ENCODE results near the gene MYO16.

Gene MYO16

DNA sequence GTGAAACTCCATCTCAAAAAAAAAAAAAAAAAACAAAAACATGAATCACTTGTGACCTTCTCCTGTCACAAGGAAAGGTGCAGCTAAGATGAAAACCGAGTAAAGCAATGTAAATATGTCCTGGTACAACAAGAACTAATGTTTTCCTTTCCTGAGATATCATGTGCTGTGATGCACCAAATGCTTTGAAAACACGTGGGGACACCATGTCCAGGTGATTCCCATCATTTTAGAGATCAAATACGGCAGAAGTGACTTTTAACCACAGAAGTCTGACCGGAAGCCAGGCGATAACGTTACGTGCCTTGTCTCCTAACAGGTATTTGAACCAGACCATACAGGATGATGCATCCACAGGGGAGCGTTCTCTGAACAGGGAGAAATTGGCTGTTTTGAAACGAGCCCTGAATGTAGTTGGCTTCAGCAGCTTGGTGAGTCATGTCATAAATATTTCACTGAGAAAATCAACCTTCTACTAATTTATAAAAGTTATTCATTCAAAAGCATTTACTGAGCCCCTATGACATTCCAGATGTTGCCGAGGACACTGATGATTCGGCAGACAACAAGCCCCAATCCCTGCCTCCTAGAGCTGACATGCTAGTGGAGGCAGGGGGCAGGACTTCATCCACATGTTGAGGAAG is 328.1 kb downstream of the MYO16 start:
- H3K27ac Mint-ChIP-seq, result no peak overlapping the region
- H3K36me3 Mint-ChIP-seq (ENCODE audit: low read depth), result no peaks in the 10 kb centered on the region
- H3K27me3 Mint-ChIP-seq, result peaks cover 9% of the 10 kb centered on the region
- no peaks in the 10 kb centered on the region for H3K9me3 Mint-ChIP-seq
- no peaks in the 10 kb centered on the region for H3K4me1 Mint-ChIP-seq (ENCODE audit: low read depth)
- H3K4me3 Mint-ChIP-seq, result no peak overlapping the region

DNA sequence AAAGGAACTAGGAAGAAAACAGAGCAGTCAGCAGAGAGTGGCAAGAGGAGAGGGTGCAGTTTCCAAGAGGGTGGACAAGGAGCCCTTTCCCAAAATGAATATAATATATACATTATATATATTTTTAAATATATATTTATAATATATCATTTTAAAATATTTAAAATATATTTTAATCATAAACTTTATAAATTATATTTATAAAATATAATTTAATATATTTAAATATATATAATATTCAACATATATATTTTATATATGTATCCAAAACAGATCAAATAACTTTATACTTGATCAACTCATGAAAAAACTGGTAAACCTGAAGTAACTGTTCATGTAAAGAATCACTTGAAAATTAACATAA is 328.6 kb downstream of the MYO16 start:
- H3K4me3 Mint-ChIP-seq, result no peak overlapping the region
- H3K4me1 Mint-ChIP-seq (ENCODE audit: low read depth), result no peaks in the 10 kb centered on the region
- H3K27ac Mint-ChIP-seq, result no peak overlapping the region

DNA sequence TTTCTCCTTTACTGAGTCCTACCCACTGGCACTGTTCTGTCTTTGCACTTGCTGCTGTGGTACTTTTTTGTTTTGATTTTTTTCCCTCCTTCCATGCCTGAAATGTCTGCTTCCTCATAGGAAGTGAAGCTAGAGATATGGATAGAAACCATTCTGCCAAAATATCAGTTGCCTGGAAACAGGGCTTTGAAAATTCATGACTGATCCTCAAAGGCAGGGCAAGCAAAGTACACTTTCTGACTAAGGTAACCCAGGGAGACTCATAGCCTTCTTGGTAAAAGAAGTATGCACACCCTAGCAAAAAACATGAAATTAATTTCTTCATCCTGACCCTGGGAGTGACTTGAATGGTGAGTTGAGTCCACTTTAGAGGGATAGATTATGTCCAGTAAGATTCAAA is 329.8 kb downstream of the MYO16 start:
- Mint-ChIP-seq H3K36me3 (ENCODE audit: low read depth) (no peaks in the 10 kb centered on the region), H3K9me3 (no peaks in the 10 kb centered on the region), H3K27ac (no peak overlapping the region), H3K4me3 (no peak overlapping the region), H3K4me1 (ENCODE audit: low read depth) (no peaks in the 10 kb centered on the region), H3K27me3 (peaks cover 9% of the 10 kb centered on the region)

More for the DNA sequence above, 328.6 kb downstream of the MYO16 start:
- peaks cover 9% of the 10 kb centered on the region for H3K27me3 Mint-ChIP-seq
- no peaks in the 10 kb centered on the region for H3K9me3 Mint-ChIP-seq
- no peaks in the 10 kb centered on the region for H3K36me3 Mint-ChIP-seq (ENCODE audit: low read depth)

DNA sequence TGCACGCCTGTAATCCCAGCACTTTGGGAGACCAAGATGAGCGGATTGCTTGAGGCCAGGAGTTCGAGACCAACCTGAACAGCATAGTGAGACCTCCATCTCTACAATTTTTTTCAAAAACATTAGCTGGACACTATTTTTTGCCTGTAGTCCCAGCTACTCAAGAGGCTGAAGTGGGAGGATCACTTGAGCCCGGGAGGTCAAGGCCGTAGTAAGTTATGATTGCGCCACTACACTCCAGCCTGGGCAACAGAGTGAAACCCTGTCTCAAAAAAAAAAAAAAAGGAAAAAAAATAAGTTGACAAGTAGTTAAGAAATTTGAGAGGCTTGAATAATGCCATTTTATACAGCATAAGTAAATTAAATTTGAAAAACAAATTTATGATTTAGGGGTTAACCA is 330.6 kb downstream of the MYO16 start:
- Mint-ChIP-seq H3K4me1 (ENCODE audit: low read depth) (no peaks in the 10 kb centered on the region), H3K27me3 (peaks cover 7% of the 10 kb centered on the region), H3K27ac (no peak overlapping the region), H3K4me3 (no peak overlapping the region), H3K36me3 (ENCODE audit: low read depth) (no peaks in the 10 kb centered on the region), H3K9me3 (no peaks in the 10 kb centered on the region)

DNA sequence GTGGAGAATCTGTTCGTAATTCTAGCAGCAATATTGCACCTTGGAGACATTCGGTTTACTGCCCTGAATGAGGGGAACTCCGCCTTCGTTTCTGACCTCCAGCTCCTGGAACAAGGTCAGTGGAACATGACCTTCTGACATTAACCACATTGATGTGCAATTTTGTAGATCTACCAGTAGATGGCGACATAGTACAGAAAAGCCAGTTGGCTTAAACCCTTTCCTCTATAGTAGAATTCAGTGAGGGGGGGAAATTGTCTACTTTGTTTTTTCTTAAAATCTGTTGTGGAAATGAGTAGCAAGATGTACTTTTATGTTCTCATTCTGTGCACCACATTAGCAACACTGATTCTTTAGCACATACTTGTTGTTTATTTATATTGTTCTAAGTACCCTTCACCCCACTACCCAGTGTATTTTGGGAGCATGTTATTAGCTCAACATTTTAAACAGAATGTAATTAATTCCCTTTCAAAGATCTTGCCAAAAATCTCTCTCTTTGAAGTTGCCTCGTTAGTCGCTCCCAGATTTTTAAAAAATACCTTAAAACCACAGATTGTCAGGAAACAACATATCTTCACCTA is 332.2 kb downstream of the MYO16 start:
- peaks cover 2% of the 10 kb centered on the region for H3K27me3 Mint-ChIP-seq
- H3K36me3 Mint-ChIP-seq (ENCODE audit: low read depth), result no peaks in the 10 kb centered on the region
- no peaks in the 10 kb centered on the region for H3K4me1 Mint-ChIP-seq (ENCODE audit: low read depth)
- H3K4me3 Mint-ChIP-seq, result no peak overlapping the region
- H3K9me3 Mint-ChIP-seq, result no peaks in the 10 kb centered on the region
- no peak overlapping the region for H3K27ac Mint-ChIP-seq

DNA sequence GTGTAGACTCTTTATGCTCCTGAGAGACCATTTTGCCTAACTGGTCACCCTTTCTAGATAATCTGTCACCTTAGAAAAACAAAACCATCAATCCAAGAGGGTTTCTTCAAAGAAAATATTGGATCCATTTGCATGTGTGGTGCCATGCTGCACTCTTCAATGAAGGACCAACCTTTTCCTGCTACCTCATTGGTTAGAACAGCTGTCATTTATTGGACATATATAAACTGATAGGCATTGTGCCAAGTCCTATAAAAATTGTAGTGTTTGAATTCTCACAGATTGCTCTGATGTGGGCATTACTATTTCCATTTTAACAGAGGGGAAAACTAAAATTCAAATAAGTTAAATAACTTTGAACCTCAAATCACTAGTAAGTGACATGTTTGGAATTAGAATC is 333.2 kb downstream of the MYO16 start:
- no peak overlapping the region for H3K27ac Mint-ChIP-seq
- H3K27me3 Mint-ChIP-seq, result no peaks in the 10 kb centered on the region
- H3K9me3 Mint-ChIP-seq, result no peaks in the 10 kb centered on the region
- H3K4me3 Mint-ChIP-seq, result no peak overlapping the region
- no peaks in the 10 kb centered on the region for H3K4me1 Mint-ChIP-seq (ENCODE audit: low read depth)
- H3K36me3 Mint-ChIP-seq (ENCODE audit: low read depth), result no peaks in the 10 kb centered on the region

DNA sequence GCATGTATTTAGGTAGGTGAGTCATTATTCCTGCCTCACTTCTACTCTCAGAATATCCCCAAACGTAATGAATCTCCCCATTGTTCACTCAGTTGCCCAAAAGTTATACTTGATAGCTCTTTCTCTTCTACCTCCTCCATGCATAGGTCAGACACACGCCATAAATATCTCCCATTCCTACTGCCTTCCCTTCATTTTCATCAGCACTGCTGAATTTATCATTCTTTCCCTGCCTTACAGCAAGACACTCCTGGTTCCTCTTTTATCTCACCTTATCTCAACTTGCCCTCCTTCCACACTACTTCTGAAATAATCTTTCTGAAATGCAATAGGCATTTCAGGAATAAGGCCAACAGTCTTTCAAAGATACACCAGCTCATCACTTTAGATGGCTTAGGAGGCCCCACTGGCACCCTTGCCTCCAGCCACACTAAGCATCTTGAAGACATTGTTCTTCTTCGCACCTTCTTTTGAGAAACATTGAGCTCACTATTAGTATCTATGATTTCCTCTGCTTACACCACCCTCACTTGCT is 333.9 kb downstream of the MYO16 start:
- Mint-ChIP-seq H3K36me3 (ENCODE audit: low read depth) (no peaks in the 10 kb centered on the region), H3K9me3 (no peaks in the 10 kb centered on the region), H3K4me1 (ENCODE audit: low read depth) (no peaks in the 10 kb centered on the region), H3K27me3 (no peaks in the 10 kb centered on the region), H3K27ac (no peak overlapping the region), H3K4me3 (no peak overlapping the region)

DNA sequence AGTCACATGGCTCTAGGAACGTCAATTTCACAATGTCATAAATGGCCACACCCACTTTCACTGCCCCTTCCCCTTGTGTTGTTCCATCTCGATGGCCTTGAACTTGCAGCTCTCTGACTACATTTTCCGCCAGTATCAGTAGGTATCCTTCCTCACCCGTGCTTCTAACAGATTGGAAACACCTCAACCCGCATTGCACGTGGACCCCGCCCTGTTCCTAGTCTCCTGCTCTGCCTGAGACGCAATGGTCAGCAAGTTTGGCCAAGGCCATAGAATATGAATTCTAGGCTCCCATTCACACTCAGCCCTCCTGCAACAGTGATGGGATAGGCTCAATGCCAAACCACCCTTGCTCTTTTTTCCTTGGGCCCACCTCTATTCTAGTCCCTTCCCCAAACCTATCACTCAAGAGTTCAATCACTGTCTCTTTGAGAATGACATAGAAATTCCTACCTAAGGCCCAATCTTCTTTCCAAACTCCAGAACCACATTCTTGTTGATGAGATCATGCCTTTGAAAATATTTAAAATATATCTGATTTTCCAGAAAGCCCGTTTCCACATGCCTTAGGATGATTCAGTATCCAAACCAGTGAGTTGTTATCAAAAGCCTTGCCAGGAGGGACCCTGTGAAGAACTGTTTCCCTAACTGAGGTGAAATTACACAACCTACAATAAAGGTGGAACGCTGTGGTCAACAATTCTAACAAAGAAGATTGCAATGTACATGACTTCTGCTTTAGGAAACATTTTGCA is 334.6 kb downstream of the MYO16 start:
- Mint-ChIP-seq H3K4me1 (ENCODE audit: low read depth) (no peaks in the 10 kb centered on the region), H3K9me3 (no peaks in the 10 kb centered on the region), H3K4me3 (no peak overlapping the region), H3K36me3 (ENCODE audit: low read depth) (no peaks in the 10 kb centered on the region), H3K27me3 (no peaks in the 10 kb centered on the region), H3K27ac (no peak overlapping the region)

DNA sequence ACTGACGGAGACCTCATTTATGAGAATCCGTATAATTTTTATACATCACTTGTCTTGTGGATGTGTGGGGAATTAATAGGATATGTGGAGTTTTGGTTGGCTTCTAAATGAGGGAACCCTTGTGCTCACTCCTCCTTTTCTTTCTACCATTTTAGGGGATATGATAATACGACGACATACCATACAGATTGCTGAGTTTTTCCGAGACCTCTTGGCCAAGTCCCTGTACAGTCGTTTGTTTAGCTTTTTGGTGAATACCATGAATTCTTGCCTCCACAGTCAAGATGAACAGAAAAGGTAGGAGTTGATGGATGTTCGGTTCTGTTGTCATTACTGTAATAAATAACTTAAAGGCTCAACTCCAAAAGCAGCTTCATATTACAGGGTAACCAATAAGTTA is 335.2 kb downstream of the MYO16 start:
- Mint-ChIP-seq H3K9me3 (no peaks in the 10 kb centered on the region), H3K4me3 (no peak overlapping the region), H3K36me3 (ENCODE audit: low read depth) (no peaks in the 10 kb centered on the region), H3K27me3 (no peaks in the 10 kb centered on the region), H3K27ac (no peak overlapping the region), H3K4me1 (ENCODE audit: low read depth) (no peaks in the 10 kb centered on the region)

DNA sequence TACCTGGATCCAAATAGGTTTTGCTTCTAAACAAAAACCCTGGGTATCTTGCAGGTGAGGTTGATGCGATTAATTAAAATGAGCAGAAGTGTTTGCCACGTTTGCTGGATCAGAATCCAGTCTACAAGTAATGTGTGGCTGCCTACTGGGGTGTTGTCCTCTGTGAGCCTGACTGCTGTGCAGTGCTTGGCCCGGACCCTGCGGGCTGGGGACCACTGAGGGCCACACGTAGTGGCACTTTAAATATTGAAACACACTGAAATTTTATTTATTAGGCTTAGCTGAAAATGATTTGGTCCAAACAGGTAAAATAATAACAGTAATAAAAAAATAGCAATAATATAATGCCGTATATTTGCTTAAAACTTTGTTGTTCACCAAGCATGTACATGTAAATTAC is 338.0 kb downstream of the MYO16 start:
- Mint-ChIP-seq H3K4me3 (no peak overlapping the region), H3K27ac (no peak overlapping the region), H3K36me3 (ENCODE audit: low read depth) (no peaks in the 10 kb centered on the region), H3K4me1 (ENCODE audit: low read depth) (no peaks in the 10 kb centered on the region), H3K27me3 (no peaks in the 10 kb centered on the region), H3K9me3 (no peaks in the 10 kb centered on the region)

DNA sequence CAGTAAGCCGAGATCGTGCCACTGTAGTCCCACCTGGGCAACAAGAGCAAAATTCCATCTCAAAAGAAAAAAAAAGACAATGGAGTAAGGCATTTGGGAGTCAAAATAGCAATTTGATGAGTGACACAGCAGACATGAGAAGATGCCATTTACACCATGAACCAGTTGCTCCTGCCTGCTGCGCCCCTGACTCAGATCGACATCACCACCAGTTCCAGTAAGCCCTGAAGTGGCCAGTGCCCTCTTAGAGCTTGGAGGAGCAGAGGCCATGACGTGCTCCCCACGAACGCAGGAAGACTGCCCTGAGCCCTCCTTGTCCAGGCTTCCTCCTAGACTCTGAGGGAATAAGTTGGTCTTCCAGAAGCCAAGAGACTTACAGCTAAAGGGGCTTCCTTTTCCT is 339.2 kb downstream of the MYO16 start:
- Mint-ChIP-seq H3K27me3 (no peaks in the 10 kb centered on the region), H3K36me3 (ENCODE audit: low read depth) (no peaks in the 10 kb centered on the region), H3K9me3 (no peaks in the 10 kb centered on the region), H3K27ac (no peak overlapping the region), H3K4me3 (no peak overlapping the region), H3K4me1 (ENCODE audit: low read depth) (no peaks in the 10 kb centered on the region)

DNA sequence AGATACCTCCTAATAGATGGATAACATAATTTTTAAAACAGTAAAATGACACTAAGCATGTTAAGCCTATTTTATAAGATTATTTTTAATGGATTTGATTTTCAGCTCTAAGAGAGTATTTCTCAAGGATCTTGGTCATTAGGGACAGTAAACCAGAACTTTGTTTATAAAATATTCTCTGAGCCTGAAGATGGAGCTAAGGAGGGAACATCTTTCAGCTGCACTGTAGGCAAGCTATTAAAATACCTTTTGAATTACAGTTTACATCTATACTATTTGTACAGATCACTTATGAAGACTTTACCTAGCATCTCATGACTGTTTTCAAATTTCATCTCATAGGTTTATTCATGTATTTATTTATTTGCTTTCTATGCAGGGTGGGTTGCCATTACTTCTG is 345.3 kb downstream of the MYO16 start:
- H3K9me3 Mint-ChIP-seq, result no peaks in the 10 kb centered on the region
- H3K27me3 Mint-ChIP-seq, result peaks cover 18% of the 10 kb centered on the region
- H3K4me1 Mint-ChIP-seq (ENCODE audit: low read depth), result no peaks in the 10 kb centered on the region
- H3K36me3 Mint-ChIP-seq (ENCODE audit: low read depth), result no peaks in the 10 kb centered on the region
- H3K4me3 Mint-ChIP-seq, result no peak overlapping the region
- H3K27ac Mint-ChIP-seq, result no peak overlapping the region

DNA sequence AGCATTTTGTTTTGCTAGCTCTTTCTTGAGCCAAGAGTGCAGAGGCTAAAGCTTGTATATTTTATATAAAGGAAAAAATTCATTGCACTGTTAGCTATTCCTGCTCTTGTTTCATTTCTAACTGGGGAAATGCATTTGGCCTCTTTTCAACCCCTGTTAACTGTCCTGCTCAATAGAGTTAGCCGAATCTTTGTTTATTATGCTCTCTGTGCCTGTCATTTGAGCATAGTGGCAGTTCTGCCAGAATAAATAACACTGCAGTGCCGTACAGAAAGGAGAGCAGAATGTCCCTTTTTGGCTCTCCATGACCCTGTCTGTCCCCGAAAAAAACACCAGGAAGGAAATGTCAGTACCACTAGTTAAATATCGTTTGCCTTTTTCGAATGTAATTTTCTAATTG is 350.8 kb downstream of the MYO16 start:
- Mint-ChIP-seq H3K4me3 (no peak overlapping the region), H3K4me1 (ENCODE audit: low read depth) (no peaks in the 10 kb centered on the region), H3K27me3 (peaks cover 36% of the 10 kb centered on the region), H3K36me3 (ENCODE audit: low read depth) (no peaks in the 10 kb centered on the region), H3K9me3 (no peaks in the 10 kb centered on the region), H3K27ac (no peak overlapping the region)

DNA sequence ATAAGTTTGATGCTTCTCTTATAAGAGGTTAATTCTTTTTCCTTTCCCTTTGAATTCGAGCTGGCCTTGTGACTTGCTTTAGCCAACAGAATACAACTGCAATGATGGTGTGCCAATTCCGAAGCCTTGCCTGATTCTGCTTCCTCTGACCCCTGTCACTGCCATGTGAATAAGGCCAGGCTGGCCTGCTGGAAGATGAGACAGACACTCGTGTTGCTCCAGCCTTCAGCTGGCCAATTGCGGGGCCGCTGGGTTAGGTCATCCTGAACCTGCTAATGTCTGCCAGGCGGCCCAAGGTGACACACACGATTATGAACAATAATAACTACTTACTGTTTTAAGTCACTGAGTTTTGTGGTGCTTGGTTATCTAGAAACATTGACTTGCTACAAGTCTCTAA is 352.0 kb downstream of the MYO16 start:
- Mint-ChIP-seq H3K9me3 (no peaks in the 10 kb centered on the region), H3K27ac (no peak overlapping the region)

DNA sequence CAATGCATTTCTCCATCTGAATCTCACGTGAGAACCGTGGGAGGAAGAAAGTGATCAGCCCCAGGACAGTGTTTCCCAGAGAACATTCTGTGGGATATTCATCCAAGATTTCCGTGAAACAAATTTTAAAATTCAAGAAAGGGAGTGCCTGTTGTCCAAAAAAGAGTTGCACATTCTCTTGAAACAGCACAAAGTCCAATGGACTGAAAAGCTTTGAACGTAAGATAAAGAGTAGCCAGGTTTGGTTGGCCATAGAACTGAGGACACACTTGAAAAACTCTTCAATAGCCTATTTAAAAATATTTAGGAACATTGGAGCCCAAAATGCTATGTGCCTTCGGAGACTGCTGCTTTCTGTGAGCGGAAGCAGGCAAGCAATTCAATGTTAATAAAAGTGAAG is 353.9 kb downstream of the MYO16 start:
- Mint-ChIP-seq H3K36me3 (ENCODE audit: low read depth) (no peaks in the 10 kb centered on the region), H3K4me1 (ENCODE audit: low read depth) (no peaks in the 10 kb centered on the region), H3K4me3 (no peak overlapping the region), H3K27me3 (peaks cover 27% of the 10 kb centered on the region), H3K27ac (no peak overlapping the region), H3K9me3 (no peaks in the 10 kb centered on the region)

More for the DNA sequence above, 352.0 kb downstream of the MYO16 start:
- Mint-ChIP-seq H3K27me3 (peaks cover 35% of the 10 kb centered on the region), H3K36me3 (ENCODE audit: low read depth) (no peaks in the 10 kb centered on the region), H3K4me1 (ENCODE audit: low read depth) (no peaks in the 10 kb centered on the region), H3K4me3 (no peak overlapping the region)

Measured in stimulated activated naive CD8-positive, alpha-beta T cell treated with anti-CD3 and anti-CD28 coated beads, Interleukin-15, Interleukin-2, amounts not matched to agents 100 ng/mL and 50 ng/mL, for 24 hours (primary cell).